Cerebellar cortex (tissue), 1 donor: Measurements from ENCODE around the gene BCL3.
A peak's percentile ranks its signal among the peaks of the same experiment; 100 is the strongest.
"Not testable (repeated sequence)": the region's sequence is repeated elsewhere in the genome, so short reads cannot be mapped to it uniquely, and the experiment has no call there.

Experiments used
- DNase-seq: peaks from one replicate; pipeline ENCODE4 v3.0.0-alpha.2; 2015; ENCODE audit warnings: low spot score

Gene BCL3

GRCh38 chr19:44720945-44721344 lies 27.6 kb upstream of the BCL3 start:
- DNase-seq: no peak

- DNase-seq: not testable (repeated sequence)
These were observed 27.1 kb upstream of the BCL3 start for GRCh38 chr19:44721369-44721768.

GRCh38 chr19:44722131-44723121 lies 26.1 kb upstream of the BCL3 start:
- DNase-seq: no peak

GRCh38 chr19:44723299-44723951 lies 25.1 kb upstream of the BCL3 start:
- DNase-seq: no peak

- DNase-seq: peak; percentile 72
These were observed 24.6 kb upstream of the BCL3 start for GRCh38 chr19:44723952-44724319.

- DNase-seq: no peak
These were observed 23.3 kb upstream of the BCL3 start for GRCh38 chr19:44725251-44725650.

- no peak for DNase-seq
These were observed 22.8 kb upstream of the BCL3 start for GRCh38 chr19:44725684-44726083.

GRCh38 chr19:44726465-44726864 lies 22.0 kb upstream of the BCL3 start:
- no peak for DNase-seq

- no peak for DNase-seq
These were observed 20.3 kb upstream of the BCL3 start for GRCh38 chr19:44728178-44728577.

- DNase-seq: no peak
These were observed 18.9 kb upstream of the BCL3 start for GRCh38 chr19:44729516-44730033.

GRCh38 chr19:44731081-44731480 lies 17.4 kb upstream of the BCL3 start:
- no peak for DNase-seq

GRCh38 chr19:44731622-44732021 lies 16.9 kb upstream of the BCL3 start:
- no peak for DNase-seq

- no peak for DNase-seq
These were observed 16.1 kb upstream of the BCL3 start for GRCh38 chr19:44732235-44733014.

- no peak for DNase-seq
These were observed 14.2 kb upstream of the BCL3 start for GRCh38 chr19:44734357-44734756.

- no peak for DNase-seq
These were observed 13.5 kb upstream of the BCL3 start for GRCh38 chr19:44735011-44735410.

GRCh38 chr19:44737238-44738071 lies 11.1 kb upstream of the BCL3 start:
- no peak for DNase-seq

GRCh38 chr19:44738136-44738535 lies 10.4 kb upstream of the BCL3 start:
- no peak for DNase-seq

GRCh38 chr19:44738603-44739558 lies 9.6 kb upstream of the BCL3 start:
- DNase-seq: no peak

- DNase-seq: no peak
These were observed 8.1 kb upstream of the BCL3 start for GRCh38 chr19:44740351-44740824.

GRCh38 chr19:44741258-44741731 lies 7.2 kb upstream of the BCL3 start:
- DNase-seq: no peak
